Bone marrow (tissue), 2 donors: ENCODE measurements around the gene BNIP3.
"Not testable (repeated sequence)": the region's sequence is repeated elsewhere in the genome, so short reads cannot be mapped to it uniquely, and the experiment has no call there.

ENCODE experiments used
- DNase-seq, 2 donors: peaks; one replicate each; lab custom pipeline; 2025; lab: John Stamatoyannopoulos, UW

Gene BNIP3

GRCh38 chr10:131977323-131978096 is 4.2 kb downstream of the BNIP3 start:
- DNase-seq: no peak

- no peak for DNase-seq
Observed at GRCh38 chr10:131975796-131976195, 5.9 kb downstream of the BNIP3 start.

- no peak for DNase-seq
Observed at GRCh38 chr10:131975003-131975402, 6.7 kb downstream of the BNIP3 start.

- no peak for DNase-seq
Observed at GRCh38 chr10:131974034-131974817, 7.5 kb downstream of the BNIP3 start.

- no peak for DNase-seq
Observed at GRCh38 chr10:131973160-131973951, 8.4 kb downstream of the BNIP3 start.

GRCh38 chr10:131972474-131973071 is 9.2 kb downstream of the BNIP3 start:
- DNase-seq: no peak

GRCh38 chr10:131971591-131971990 is 10.1 kb downstream of the BNIP3 start:
- DNase-seq: no peak

GRCh38 chr10:131970946-131971345 is 10.8 kb downstream of the BNIP3 start:
- DNase-seq: no peak

- DNase-seq: no peak
Observed at GRCh38 chr10:131968949-131969348, 12.8 kb downstream of the BNIP3 start.

GRCh38 chr10:131964298-131964697 is 17.4 kb downstream of the BNIP3 start:
- DNase-seq: no peak

- DNase-seq: no peak
Observed at GRCh38 chr10:131963811-131964210, 17.9 kb downstream of the BNIP3 start.

- DNase-seq: no peak
Observed at GRCh38 chr10:131963350-131963749, 18.4 kb downstream of the BNIP3 start.

- no peak for DNase-seq
Observed at GRCh38 chr10:131961777-131962662, 19.7 kb downstream of the BNIP3 start.

GRCh38 chr10:131961047-131961776 is 20.5 kb downstream of the BNIP3 start:
- DNase-seq: no peak

GRCh38 chr10:131960631-131961046 is 21.1 kb downstream of the BNIP3 start:
- no peak for DNase-seq

GRCh38 chr10:131959841-131960240 is 21.9 kb downstream of the BNIP3 start:
- DNase-seq: no peak

GRCh38 chr10:131955591-131956340 is 26.0 kb downstream of the BNIP3 start:
- DNase-seq: no peak

- DNase-seq: no peak
Observed at GRCh38 chr10:131954356-131954965, 27.3 kb downstream of the BNIP3 start.

- not testable (repeated sequence) for DNase-seq
Observed at GRCh38 chr10:131949908-131950307, 31.8 kb downstream of the BNIP3 start.
